OCI-LY7 (cell line): Measurements from ENCODE around the gene MSN. TPM values are rescaled to one million over a fixed set of nuclear protein-coding genes. Genes with fewer than 3 reads are reported as not detected.

ENCODE experiments used
- BruUV-seq: library from RNA; stranded (reverse); fragments of 400-500 nt; replicated peaks from 2 replicates; lab custom pipeline; 2021; lab: Mats Ljungman, UMichigan
- CTCF ChIA-PET: fragments of 300-600 bp; sonication (Branson Sonifier 250); formaldehyde crosslinking; loops from one replicate; lab custom pipeline; 2022; ENCODE audit warnings: antibody characterized with exemption; ENCODE audit not compliant: unreplicated experiment; lab: Charles Lee
- POLR2A ChIA-PET: fragments of 300-600 bp; sonication (Branson Sonifier 250); formaldehyde crosslinking; loops from one replicate; lab custom pipeline; 2022; ENCODE audit warnings: antibody characterized with exemption; lab: Charles Lee
- DNase-seq: peaks from one replicate; pipeline ENCODE4 v3.0.0-alpha.2; 2015; ENCODE audit warnings: low spot score
- H2AFZ ChIP-seq: fragments of 200-600 bp; sonication (generic), shearing (Covaris generic); 2 replicates; pipeline ENCODE4 v1.6.1; 2014; ENCODE audit warnings: mild to moderate bottlenecking, antibody characterized with exemption, low read length, moderate library complexity
- H3K27ac ChIP-seq: fragments of 200-600 bp; sonication (generic); 2 replicates; pipeline ENCODE4 v1.5.1; 2014; ENCODE audit warnings: mixed run types, low read depth, mild to moderate bottlenecking, moderate library complexity, low read length, inconsistent platforms; ENCODE audit not compliant: poor library complexity, severe bottlenecking
- H3K36me3 ChIP-seq: fragments of 200-600 bp; sonication (generic); 2 replicates; pipeline ENCODE4 v1.6.1; 2014; ENCODE audit warnings: mild to moderate bottlenecking, antibody characterized with exemption, low read length, moderate library complexity, mixed read lengths; ENCODE audit not compliant: insufficient read depth
- H3K4me1 ChIP-seq: fragments of 200-600 bp; sonication (generic); 2 replicates; pipeline ENCODE4 v1.5.1; 2014; ENCODE audit warnings: mild to moderate bottlenecking, low read length; ENCODE audit not compliant: insufficient read depth, poor library complexity, severe bottlenecking
- H3K4me2 ChIP-seq: fragments of 200-600 bp; sonication (generic); 2 replicates; pipeline ENCODE4 v1.6.1; 2014; ENCODE audit warnings: mild to moderate bottlenecking, low read length
- H3K4me3 ChIP-seq: fragments of 200-600 bp; sonication (generic); 2 replicates; pipeline ENCODE4 v1.5.1; 2014; ENCODE audit warnings: mild to moderate bottlenecking, low read depth, low read length; ENCODE audit not compliant: poor library complexity, severe bottlenecking
- H3K79me2 ChIP-seq: fragments of 200-600 bp; sonication (generic); 2 replicates; pipeline ENCODE4 v1.6.1; 2016; ENCODE audit warnings: low read depth, mild to moderate bottlenecking, low read length, moderate library complexity, mixed read lengths; ENCODE audit not compliant: insufficient read depth
- H3K9me2 ChIP-seq: fragments of 200-600 bp; sonication (generic); 2 replicates; pipeline ENCODE4 v1.6.1; 2016; ENCODE audit warnings: mild to moderate bottlenecking, low read length, mixed read lengths; ENCODE audit not compliant: insufficient read depth
- H3K9me3 ChIP-seq: fragments of 200-600 bp; sonication (generic); 2 replicates; pipeline ENCODE4 v1.6.1; 2014; ENCODE audit warnings: mild to moderate bottlenecking, mixed run types, low read length, mixed read lengths
- H4K20me1 ChIP-seq: fragments of 200-600 bp; sonication (generic); 2 replicates; pipeline ENCODE4 v1.6.1; 2014; ENCODE audit warnings: mild to moderate bottlenecking, antibody characterized with exemption, low read length, moderate library complexity, mixed read lengths; ENCODE audit not compliant: insufficient read depth
- CTCF ChIP-seq: fragments of 200-600 bp; sonication (generic); conservative IDR thresholded peaks from 2 replicates; pipeline ENCODE4 v1.5.1; 2014; ENCODE audit warnings: mild to moderate bottlenecking, antibody characterized with exemption, low read length, moderate library complexity, mixed read lengths
- EZH2phosphoT487 ChIP-seq: fragments of 200-600 bp; sonication (generic); IDR thresholded peaks from 2 replicates; pipeline ENCODE4 v1.6.1; 2018; ENCODE audit warnings: low read depth, borderline replicate concordance, mild to moderate bottlenecking, mixed run types, antibody characterized with exemption, low read length, moderate library complexity, mixed read lengths
- intact Hi-C: fragments of 100-400 bp; cut with micrococcal nuclease; formaldehyde crosslinking; loops from one replicate; pipeline ENCODE4 v1.10.0; 2022; ENCODE audit not compliant: unreplicated experiment
- total RNA-seq, 2 experiments: library from RNA; depleted of rRNA in 1 of 2; stranded (reverse); fragments of >200 nt in 1 of 2; shearing (Covaris generic) in 1 of 2; gene quantifications; 2 replicates each; pipeline ENCODE4 v1.2.3, GENCODE V29; 2014 to 2022

The MSN gene
- total RNA-seq, 2 experiments from 2014 or later = 95.8 to 143 TPM

GRCh38 chrX:65769564-65770292 is 102.3 kb downstream of the MSN start:
- H3K4me2 ChIP-seq = no peak overlapping the region
- no peaks in the 10 kb centered on the region for H3K36me3 ChIP-seq
- DNase-seq = no peak
- peaks cover 4% of the 10 kb centered on the region for H3K4me1 ChIP-seq
- H2AFZ ChIP-seq = no peak overlapping the region
- no peaks in the 10 kb centered on the region for H4K20me1 ChIP-seq
- H3K9me2 ChIP-seq = no peaks in the 10 kb centered on the region
- no peak overlapping the region for H3K4me3 ChIP-seq
- H3K27ac ChIP-seq = no peak overlapping the region
- H3K79me2 ChIP-seq = no peaks in the 10 kb centered on the region
- ChIA-PET CTCF (no interaction called here), POLR2A (interaction anchor here (0.6 kb wide), 2 partner anchors 21 to 155 kb away, joined by 3 to 5 read pairs; no protein-coding TSS in a partner anchor)
- H3K9me3 ChIP-seq = no peaks in the 10 kb centered on the region
- BruUV-seq = no TSS peak
- intact Hi-C loops = no loop called here
- TF ChIP-seq CTCF (no peak), EZH2phosphoT487 (no peak)

GRCh38 chrX:65772842-65773241 is 105.4 kb downstream of the MSN start:
- TF ChIP-seq EZH2phosphoT487 (no peak), CTCF (no peak)
- no TSS peak for BruUV-seq
- POLR2A ChIA-PET = interaction anchor here (1.1 kb wide), 1 partner anchor 20 kb away, joined by 3 read pairs; no protein-coding TSS in a partner anchor

GRCh38 chrX:65781845-65782244 is 114.4 kb downstream of the MSN start:
- TF ChIP-seq EZH2phosphoT487 = no peak
- TF ChIP-seq CTCF = no peak
- DNase-seq = no peak
- Histone ChIP-seq H2AFZ (no peak overlapping the region), H3K4me1 (no peaks in the 10 kb centered on the region), H3K9me3 (no peaks in the 10 kb centered on the region), H3K4me3 (no peak overlapping the region), H4K20me1 (no peaks in the 10 kb centered on the region), H3K36me3 (no peaks in the 10 kb centered on the region), H3K4me2 (no peak overlapping the region), H3K9me2 (no peaks in the 10 kb centered on the region), H3K79me2 (no peaks in the 10 kb centered on the region), H3K27ac (no peak overlapping the region)
- CTCF ChIA-PET = no interaction called here
- BruUV-seq = no TSS peak
- POLR2A ChIA-PET = no interaction called here
- intact Hi-C loops = no loop called here

More at GRCh38 chrX:65772842-65773241, 105.4 kb downstream of the MSN start:
- H3K4me3 ChIP-seq = no peak overlapping the region
- H4K20me1 ChIP-seq = no peaks in the 10 kb centered on the region
- no peak overlapping the region for H3K27ac ChIP-seq
- CTCF ChIA-PET = no interaction called here
- DNase-seq = no peak
- H3K9me2 ChIP-seq = no peaks in the 10 kb centered on the region
- no peak overlapping the region for H3K4me2 ChIP-seq
- H3K9me3 ChIP-seq = no peaks in the 10 kb centered on the region
- intact Hi-C loops = no loop called here
- H2AFZ ChIP-seq = no peak overlapping the region
- H3K4me1 ChIP-seq = peaks cover 4% of the 10 kb centered on the region
- H3K79me2 ChIP-seq = no peaks in the 10 kb centered on the region
- no peaks in the 10 kb centered on the region for H3K36me3 ChIP-seq
